Endodermal cell (in vitro differentiated cells): ENCODE measurements around the gene SND1. TPM values are rescaled to one million over a fixed set of nuclear protein-coding genes. Genes with fewer than 3 reads are reported as not detected.

Source experiments
- DNase-seq: peaks from one replicate; pipeline ENCODE4 v3.0.0-alpha.2; 2017
- H3K27ac ChIP-seq: 2 replicates; pipeline ENCODE4 v1.5.1; 2013; ENCODE audit warnings: mild to moderate bottlenecking, low read depth, low read length, moderate library complexity
- H3K27me3 ChIP-seq: 2 replicates; pipeline ENCODE4 v1.6.1; 2013; ENCODE audit warnings: mild to moderate bottlenecking, low read length, moderate library complexity; ENCODE audit not compliant: insufficient read depth, control insufficient read depth, poor library complexity, severe bottlenecking
- H3K36me3 ChIP-seq: 2 replicates; pipeline ENCODE4 v1.7.0; 2013; ENCODE audit warnings: mild to moderate bottlenecking, low read length, moderate library complexity; ENCODE audit not compliant: control insufficient read depth, insufficient read depth
- H3K4me1 ChIP-seq: one replicate; pipeline ENCODE4 v1.7.0; 2013; ENCODE audit warnings: low read length; ENCODE audit not compliant: control insufficient read depth, insufficient read depth
- H3K4me3 ChIP-seq: 2 replicates; pipeline ENCODE4 v1.5.1; 2013; ENCODE audit warnings: mild to moderate bottlenecking, low read length, moderate library complexity
- H3K9ac ChIP-seq: 2 replicates; pipeline ENCODE4 v1.6.1; 2013; ENCODE audit warnings: mild to moderate bottlenecking, low read length, moderate library complexity; ENCODE audit not compliant: poor library complexity, severe bottlenecking; ENCODE audit errors: extremely low read depth
- H3K9me3 ChIP-seq: 2 replicates; pipeline ENCODE4 v1.6.1; 2013; ENCODE audit warnings: mild to moderate bottlenecking, low read length, moderate library complexity; ENCODE audit not compliant: control insufficient read depth
- H3K27ac Mint-ChIP-seq: 2 replicates; pipeline ENCODE4 v1.8.0; 2020; ENCODE audit warnings: mixed read lengths
- H3K27me3 Mint-ChIP-seq: 2 replicates; pipeline ENCODE4 v1.8.0; 2021; ENCODE audit warnings: mild to moderate bottlenecking, mixed read lengths; ENCODE audit not compliant: insufficient read depth
- H3K36me3 Mint-ChIP-seq: 2 replicates; pipeline ENCODE4 v1.8.0; 2020; ENCODE audit warnings: low read depth, mixed read lengths
- H3K4me1 Mint-ChIP-seq: 2 replicates; pipeline ENCODE4 v1.8.0; 2020; ENCODE audit warnings: mixed read lengths
- H3K4me3 Mint-ChIP-seq: 2 replicates; pipeline ENCODE4 v1.8.0; 2020; ENCODE audit warnings: mild to moderate bottlenecking, moderate library complexity, mixed read lengths
- H3K9me3 Mint-ChIP-seq: 2 replicates; pipeline ENCODE4 v1.8.0; 2020; ENCODE audit warnings: mild to moderate bottlenecking, mixed read lengths
- WGBS, 2 experiments: methylation state at CpG; one replicate each; pipeline versions ENCODE4 v1.1.5 to v1.1.7; 2013; ENCODE audit warnings: missing lambda C conversion rate in 2 of 2, mixed read lengths in 1 of 2; ENCODE audit not compliant: insufficient coverage in 1 of 2, insufficient read length in 1 of 2; 5-methylcytosine and 5-hydroxymethylcytosine counted together
- total RNA-seq, 2 donors: library from RNA; stranded (reverse); fragmentation: NEBNext Ultra II Directional in 1 of 2; extraction: Animal tissue kit (Norgen Biotek cat#: 25700) in 1 of 2; gene quantifications; 2 replicates in 1 of 2; 3 replicates in 1 of 2; pipeline ENCODE4 v1.2.1, GENCODE V29; 2021
- TF ChIP-seq, protein P1 (sequence below): fragments of 200-600 bp; sonication (generic); conservative IDR thresholded peaks from 2 replicates; pipeline ENCODE4 v1.5.0; 2021; ENCODE audit warnings: antibody characterized with exemption, mild to moderate bottlenecking

SND1 gene
- total RNA-seq, 2 donors from 2014 or later: 240 to 267 TPM

DNA sequence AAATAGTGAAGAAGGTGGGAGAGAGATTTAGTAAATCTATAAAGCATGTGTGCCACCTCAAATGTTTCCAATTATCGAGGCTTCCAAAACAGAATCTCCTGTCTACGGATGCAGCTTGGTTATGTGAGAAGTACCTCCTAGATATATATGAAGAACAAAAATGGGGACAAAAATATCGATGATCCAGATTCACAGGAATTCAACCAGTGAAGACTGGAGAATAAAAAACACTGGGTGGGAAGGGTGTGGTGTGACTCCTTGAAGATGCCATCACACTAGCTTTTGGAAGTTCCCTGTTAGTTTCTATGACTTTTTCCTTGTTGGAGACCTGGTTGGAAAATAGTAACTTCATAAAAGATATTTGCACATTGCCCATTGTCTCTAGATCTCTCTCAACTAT is 226.8 kb downstream of the SND1 start:
- Histone ChIP-seq H3K4me3 (no peak overlapping the region), H3K4me1 (peaks cover 3% of the 10 kb centered on the region), H3K36me3 (peaks cover 14% of the 10 kb centered on the region), H3K27me3 (no peaks in the 10 kb centered on the region), H3K27ac (no peak overlapping the region), H3K9me3 (no peaks in the 10 kb centered on the region), H3K9ac (no peak overlapping the region)
- TF ChIP-seq, protein P1, sequence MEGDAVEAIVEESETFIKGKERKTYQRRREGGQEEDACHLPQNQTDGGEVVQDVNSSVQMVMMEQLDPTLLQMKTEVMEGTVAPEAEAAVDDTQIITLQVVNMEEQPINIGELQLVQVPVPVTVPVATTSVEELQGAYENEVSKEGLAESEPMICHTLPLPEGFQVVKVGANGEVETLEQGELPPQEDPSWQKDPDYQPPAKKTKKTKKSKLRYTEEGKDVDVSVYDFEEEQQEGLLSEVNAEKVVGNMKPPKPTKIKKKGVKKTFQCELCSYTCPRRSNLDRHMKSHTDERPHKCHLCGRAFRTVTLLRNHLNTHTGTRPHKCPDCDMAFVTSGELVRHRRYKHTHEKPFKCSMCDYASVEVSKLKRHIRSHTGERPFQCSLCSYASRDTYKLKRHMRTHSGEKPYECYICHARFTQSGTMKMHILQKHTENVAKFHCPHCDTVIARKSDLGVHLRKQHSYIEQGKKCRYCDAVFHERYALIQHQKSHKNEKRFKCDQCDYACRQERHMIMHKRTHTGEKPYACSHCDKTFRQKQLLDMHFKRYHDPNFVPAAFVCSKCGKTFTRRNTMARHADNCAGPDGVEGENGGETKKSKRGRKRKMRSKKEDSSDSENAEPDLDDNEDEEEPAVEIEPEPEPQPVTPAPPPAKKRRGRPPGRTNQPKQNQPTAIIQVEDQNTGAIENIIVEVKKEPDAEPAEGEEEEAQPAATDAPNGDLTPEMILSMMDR: no peak
- Mint-ChIP-seq H3K4me1 (peaks cover 8% of the 10 kb centered on the region), H3K27me3 (no peaks in the 10 kb centered on the region), H3K4me3 (no peak overlapping the region), H3K27ac (no peak overlapping the region), H3K9me3 (no peaks in the 10 kb centered on the region), H3K36me3 (no peaks in the 10 kb centered on the region)
- WGBS, 2 experiments: 98 to 100% methylated on average over 3 of the region's 3 CpGs
- DNase-seq: no peak

DNA sequence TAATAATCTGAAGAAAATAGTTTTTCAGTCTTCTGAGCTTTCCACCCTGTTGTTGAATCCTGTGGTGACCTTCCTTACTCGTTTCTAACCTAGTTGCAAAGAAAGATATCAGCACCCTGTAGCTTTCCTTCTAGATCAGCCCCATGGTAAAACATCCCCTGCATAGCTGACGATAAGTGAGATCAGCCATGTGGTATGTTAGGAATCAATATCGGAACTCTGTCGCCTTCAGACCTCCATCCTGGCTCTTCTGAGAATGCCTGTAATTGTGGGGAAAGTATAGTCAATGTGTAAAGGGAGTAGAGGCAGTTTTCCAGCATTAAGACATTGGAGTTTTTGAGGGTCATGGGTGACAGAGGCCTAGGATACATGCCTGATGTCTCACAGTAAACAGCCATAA is 227.4 kb downstream of the SND1 start:
- H3K4me1 ChIP-seq: peaks cover 3% of the 10 kb centered on the region
- Mint-ChIP-seq H3K27ac (no peak overlapping the region), H3K4me3 (no peak overlapping the region), H3K4me1 (peaks cover 8% of the 10 kb centered on the region), H3K27me3 (no peaks in the 10 kb centered on the region), H3K36me3 (no peaks in the 10 kb centered on the region), H3K9me3 (no peaks in the 10 kb centered on the region)
- H3K9ac ChIP-seq: no peak overlapping the region
- H3K4me3 ChIP-seq: no peak overlapping the region
- no peak for DNase-seq
- no peaks in the 10 kb centered on the region for H3K9me3 ChIP-seq
- 87 to 95% methylated on average over 4 of the region's 4 CpGs for WGBS, 2 experiments
- H3K36me3 ChIP-seq: peaks cover 18% of the 10 kb centered on the region
- TF ChIP-seq, protein P1: no peak
- H3K27me3 ChIP-seq: no peaks in the 10 kb centered on the region
- no peak overlapping the region for H3K27ac ChIP-seq

DNA sequence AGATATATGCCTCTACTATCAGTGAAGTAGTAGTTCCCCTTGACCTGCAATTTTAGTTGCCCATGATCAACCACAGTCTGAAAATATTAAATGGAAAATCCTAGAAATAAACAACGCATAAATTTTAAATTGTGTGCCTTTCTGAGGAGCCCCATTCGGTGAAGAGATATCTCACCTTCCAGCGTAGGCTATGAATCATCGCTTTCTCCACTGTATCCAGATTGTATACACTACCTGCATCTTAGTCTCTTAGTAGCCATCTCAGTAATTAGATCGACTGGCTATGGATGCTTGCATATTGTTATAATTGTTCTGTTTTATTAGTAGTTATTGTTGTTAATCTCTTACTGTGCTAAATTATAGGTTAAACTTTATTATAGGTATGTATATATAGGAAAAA is 227.9 kb downstream of the SND1 start:
- no peak overlapping the region for H3K27ac Mint-ChIP-seq
- no peaks in the 10 kb centered on the region for H3K27me3 Mint-ChIP-seq
- H3K36me3 Mint-ChIP-seq: no peaks in the 10 kb centered on the region
- Histone ChIP-seq H3K4me3 (no peak overlapping the region), H3K27ac (no peak overlapping the region), H3K27me3 (no peaks in the 10 kb centered on the region), H3K4me1 (peaks cover 5% of the 10 kb centered on the region), H3K36me3 (peaks cover 22% of the 10 kb centered on the region), H3K9ac (no peak overlapping the region), H3K9me3 (no peaks in the 10 kb centered on the region)
- TF ChIP-seq, protein P1: no peak
- no peak overlapping the region for H3K4me3 Mint-ChIP-seq
- peaks cover 9% of the 10 kb centered on the region for H3K4me1 Mint-ChIP-seq
- H3K9me3 Mint-ChIP-seq: no peaks in the 10 kb centered on the region
- DNase-seq: no peak
- WGBS, 2 experiments: 99 to 100% methylated on average over 4 to 5 of the region's 5 CpGs
